B cell (primary cell): ENCODE measurements around the gene PRMT5. TPM values are rescaled to one million over a fixed set of nuclear protein-coding genes. Genes with fewer than 3 reads are reported as not detected.
"Not testable (repeated sequence)": the region's sequence is repeated elsewhere in the genome, so short reads cannot be mapped to it uniquely, and the experiment has no call there.

ENCODE experiments used
- ATAC-seq: fragments of 200-7000 bp; cut with Tn5 transposase; one replicate; pipeline ENCODE4 v1.10.0; 2021; ENCODE audit warnings: low read depth, mild to moderate bottlenecking, moderate number of reproducible peaks, moderate library complexity
- CTCF ChIA-PET: fragments of 350-600 bp; sonication (Branson Sonifier 250); formaldehyde crosslinking; loops from one replicate; lab custom pipeline; 2021; ENCODE audit warnings: antibody characterized with exemption, inconsistent platforms; lab: Charles Lee
- POLR2A ChIA-PET: fragments of 350-600 bp; sonication (Branson Sonifier 250); formaldehyde crosslinking; loops from one replicate; lab custom pipeline; 2021; ENCODE audit warnings: antibody characterized with exemption; lab: Charles Lee
- DNase-seq: peaks from one replicate; pipeline ENCODE4 v3.0.0; 2013
- H2AFZ ChIP-seq: 2 replicates; pipeline ENCODE4 v1.6.1; 2012; ENCODE audit warnings: mild to moderate bottlenecking, low read depth, low read length; ENCODE audit not compliant: insufficient read depth, poor library complexity, severe bottlenecking
- H3K27ac ChIP-seq, 2 donors: 1 replicate in 1 of 2; 2 replicates in 1 of 2; pipeline ENCODE4 v1.5.1; 2012 to 2013; ENCODE audit warnings: low read length in 2 of 2, mild to moderate bottlenecking in 2 of 2, moderate library complexity in 1 of 2
- H3K27me3 ChIP-seq, 4 experiments: fragments of 200-600 bp in 1 of 4; sonication (generic) in 1 of 4; replicated peaks in 1 of 4; 1 replicate in 2 of 4; 2 replicates in 2 of 4; pipeline versions ENCODE4 v1.6.1 to v1.7.0; 2013 to 2016; ENCODE audit warnings: low read length in 3 of 4, mild to moderate bottlenecking in 2 of 4, mixed read lengths in 1 of 4, moderate library complexity in 1 of 4; ENCODE audit not compliant: insufficient read depth in 4 of 4, control insufficient read depth in 3 of 4; ENCODE audit errors: control extremely low read depth in 1 of 4
- H3K36me3 ChIP-seq, 2 experiments: replicated peaks in 1 of 2; 1 replicate in 1 of 2; 2 replicates in 1 of 2; pipeline versions ENCODE4 v1.6.1 to v1.7.1; 2013; ENCODE audit warnings: low read length in 1 of 2; ENCODE audit not compliant: insufficient read depth in 2 of 2, control insufficient read depth in 1 of 2; ENCODE audit errors: control extremely low read depth in 1 of 2, extremely low read depth in 1 of 2
- H3K4me1 ChIP-seq, 2 donors: fragments of 200-600 bp in 1 of 2; sonication (generic) in 1 of 2; 1 replicate in 1 of 2; 2 replicates in 1 of 2; pipeline versions ENCODE4 v1.5.1 to v1.6.1; 2013 to 2017; ENCODE audit warnings: low read length in 2 of 2; ENCODE audit not compliant: control insufficient read depth in 2 of 2, insufficient read depth in 2 of 2
- H3K4me2 ChIP-seq: replicated peaks from 2 replicates; pipeline ENCODE3; 2012; ENCODE audit warnings: mild to moderate bottlenecking, low read depth, low read length; ENCODE audit not compliant: poor library complexity, severe bottlenecking
- H3K4me3 ChIP-seq, 5 experiments: fragments of 200-600 bp in 1 of 5; sonication (generic) in 1 of 5; 1 replicate in 3 of 5; 2 replicates in 2 of 5; pipeline versions ENCODE4 v1.5.1 to v1.7.0; 2011 to 2016; ENCODE audit warnings: low read length in 4 of 5, mild to moderate bottlenecking in 4 of 5, low read depth in 2 of 5, control low read depth in 1 of 5, moderate library complexity in 1 of 5; ENCODE audit not compliant: insufficient read depth in 1 of 5; ENCODE audit errors: control extremely low read depth in 1 of 5, extremely low read depth in 1 of 5
- H3K79me2 ChIP-seq: fragments of 200-600 bp; sonication (generic); one replicate; pipeline ENCODE4 v1.6.0; 2016; ENCODE audit warnings: low read length; ENCODE audit not compliant: control insufficient read depth, insufficient read depth
- H3K9ac ChIP-seq: fragments of 200-600 bp; sonication (generic); 2 replicates; pipeline ENCODE4 v1.6.1; 2017; ENCODE audit warnings: mild to moderate bottlenecking, low read length, moderate library complexity
- H3K9me3 ChIP-seq, 3 donors: one replicate each; pipeline versions ENCODE4 v1.6.1 to v1.7.1; 2013; ENCODE audit warnings: low read length in 2 of 3; ENCODE audit not compliant: control insufficient read depth in 2 of 3, insufficient read depth in 1 of 3; ENCODE audit errors: control extremely low read depth in 1 of 3
- H4K20me1 ChIP-seq: 2 replicates; pipeline ENCODE4 v1.6.0; 2012; ENCODE audit warnings: mild to moderate bottlenecking, low read length; ENCODE audit not compliant: insufficient read depth, control insufficient read depth, poor library complexity, severe bottlenecking
- H3K27ac Mint-ChIP-seq: one replicate; pipeline ENCODE4 v1.8.0; 2021; ENCODE audit warnings: mixed read lengths
- H3K27me3 Mint-ChIP-seq: one replicate; pipeline ENCODE4 v1.8.0; 2021; ENCODE audit warnings: mixed read lengths
- H3K4me1 Mint-ChIP-seq: one replicate; pipeline ENCODE4 v1.8.0; 2021; ENCODE audit warnings: mixed read lengths
- H3K4me3 Mint-ChIP-seq: one replicate; pipeline ENCODE4 v1.8.0; 2021; ENCODE audit warnings: mixed read lengths
- H3K9me3 Mint-ChIP-seq: one replicate; pipeline ENCODE4 v1.8.0; 2022; ENCODE audit warnings: mixed read lengths; ENCODE audit not compliant: insufficient read depth
- EZH2 ChIP-seq: IDR thresholded peaks from 2 replicates; pipeline ENCODE4 v1.6.1; 2012; ENCODE audit warnings: borderline replicate concordance, low read depth, mild to moderate bottlenecking, moderate library complexity, low read length; ENCODE audit not compliant: insufficient read depth, poor library complexity, severe bottlenecking
- WGBS: methylation state at CpG from one replicate; pipeline ENCODE4 v1.1.5; 2013; ENCODE audit warnings: missing lambda C conversion rate; ENCODE audit not compliant: insufficient coverage; 5-methylcytosine and 5-hydroxymethylcytosine counted together
- intact Hi-C: fragments of 100-400 bp; cut with micrococcal nuclease; formaldehyde crosslinking; loops from one replicate; pipeline ENCODE4 v1.10.0; 2022
- polyA plus RNA-seq: library from polyadenylated mRNA; depleted of rRNA; stranded (reverse); fragments of >200 nt; gene quantifications from 2 replicates; pipeline ENCODE4 v1.2.3, GENCODE V29; 2012
- total RNA-seq, 2 donors: library from RNA; stranded (reverse); fragments of 120-200 nt in 1 of 2; gene quantifications; 1 replicate in 1 of 2; 2 replicates in 1 of 2; pipeline versions ENCODE4 v1.2.3 to v1.2.4, GENCODE V29; 2013 to 2022
- TF ChIP-seq, protein P1 (sequence below): fragments of 200-600 bp; IDR thresholded peaks from one replicate; pipeline ENCODE4 v1.8.0; 2022; ENCODE audit warnings: antibody characterized with exemption, mild to moderate bottlenecking

The PRMT5 gene
- total and polyA plus RNA-seq, 2 donors (not counting 1 experiment from before 2014, with no cell fraction given) = 38.8 to 50.4 TPM

DNA sequence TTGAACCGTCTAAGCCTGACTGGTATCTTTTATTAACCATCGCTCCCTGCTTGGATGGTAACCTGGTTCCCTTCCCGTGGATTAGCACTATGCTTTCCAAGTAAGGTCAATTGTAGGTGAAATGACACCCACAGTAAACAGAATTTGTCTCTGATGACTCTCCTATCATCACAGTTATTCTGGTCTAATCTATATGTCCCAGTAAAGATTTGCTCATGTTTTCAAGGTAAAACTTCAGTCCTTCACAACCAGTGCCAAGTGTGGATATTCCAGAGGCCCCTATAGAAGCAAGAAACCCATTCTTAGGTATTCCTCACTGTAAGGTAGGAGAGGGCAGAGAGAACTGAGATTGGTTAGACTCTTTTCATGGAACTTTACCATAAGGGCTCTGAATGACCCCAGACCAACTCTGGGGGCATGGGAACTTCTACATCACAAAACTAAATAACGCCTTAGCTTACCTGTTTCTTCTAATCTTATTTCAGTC, 37.6 kb upstream of the PRMT5 start:
- no peaks in the 10 kb centered on the region for H3K4me1 ChIP-seq
- H3K9me3 ChIP-seq = no peaks in the 10 kb centered on the region
- TF ChIP-seq EZH2 = no peak
- TF ChIP-seq, protein P1, sequence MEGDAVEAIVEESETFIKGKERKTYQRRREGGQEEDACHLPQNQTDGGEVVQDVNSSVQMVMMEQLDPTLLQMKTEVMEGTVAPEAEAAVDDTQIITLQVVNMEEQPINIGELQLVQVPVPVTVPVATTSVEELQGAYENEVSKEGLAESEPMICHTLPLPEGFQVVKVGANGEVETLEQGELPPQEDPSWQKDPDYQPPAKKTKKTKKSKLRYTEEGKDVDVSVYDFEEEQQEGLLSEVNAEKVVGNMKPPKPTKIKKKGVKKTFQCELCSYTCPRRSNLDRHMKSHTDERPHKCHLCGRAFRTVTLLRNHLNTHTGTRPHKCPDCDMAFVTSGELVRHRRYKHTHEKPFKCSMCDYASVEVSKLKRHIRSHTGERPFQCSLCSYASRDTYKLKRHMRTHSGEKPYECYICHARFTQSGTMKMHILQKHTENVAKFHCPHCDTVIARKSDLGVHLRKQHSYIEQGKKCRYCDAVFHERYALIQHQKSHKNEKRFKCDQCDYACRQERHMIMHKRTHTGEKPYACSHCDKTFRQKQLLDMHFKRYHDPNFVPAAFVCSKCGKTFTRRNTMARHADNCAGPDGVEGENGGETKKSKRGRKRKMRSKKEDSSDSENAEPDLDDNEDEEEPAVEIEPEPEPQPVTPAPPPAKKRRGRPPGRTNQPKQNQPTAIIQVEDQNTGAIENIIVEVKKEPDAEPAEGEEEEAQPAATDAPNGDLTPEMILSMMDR = no peak
- Mint-ChIP-seq H3K27me3 (peaks cover 8% of the 10 kb centered on the region), H3K9me3 (no peaks in the 10 kb centered on the region), H3K4me1 (no peaks in the 10 kb centered on the region), H3K27ac (no peak overlapping the region), H3K4me3 (no peak overlapping the region)
- no peak overlapping the region for H2AFZ ChIP-seq
- no peak overlapping the region for H3K4me3 ChIP-seq
- H4K20me1 ChIP-seq = no peaks in the 10 kb centered on the region
- ChIA-PET POLR2A (no interaction called here), CTCF (interaction anchor here (0.5 to 12.0 kb wide), 2 partner anchors 9 to 18 kb away, joined by 3 to 264 read pairs; partner anchors contain the start of gene AJUBA)
- intact Hi-C loops = no loop called here
- H3K36me3 ChIP-seq = no peaks in the 10 kb centered on the region
- no peaks in the 10 kb centered on the region for H3K79me2 ChIP-seq
- no peak overlapping the region for H3K4me2 ChIP-seq
- DNase-seq = no peak
- H3K27me3 ChIP-seq = no peaks in the 10 kb centered on the region
- no CpG with 5 or more reads among the region's 4 CpGs for WGBS
- H3K9ac ChIP-seq = no peak overlapping the region
- ATAC-seq = no peak
- H3K27ac ChIP-seq = no peak overlapping the region

DNA sequence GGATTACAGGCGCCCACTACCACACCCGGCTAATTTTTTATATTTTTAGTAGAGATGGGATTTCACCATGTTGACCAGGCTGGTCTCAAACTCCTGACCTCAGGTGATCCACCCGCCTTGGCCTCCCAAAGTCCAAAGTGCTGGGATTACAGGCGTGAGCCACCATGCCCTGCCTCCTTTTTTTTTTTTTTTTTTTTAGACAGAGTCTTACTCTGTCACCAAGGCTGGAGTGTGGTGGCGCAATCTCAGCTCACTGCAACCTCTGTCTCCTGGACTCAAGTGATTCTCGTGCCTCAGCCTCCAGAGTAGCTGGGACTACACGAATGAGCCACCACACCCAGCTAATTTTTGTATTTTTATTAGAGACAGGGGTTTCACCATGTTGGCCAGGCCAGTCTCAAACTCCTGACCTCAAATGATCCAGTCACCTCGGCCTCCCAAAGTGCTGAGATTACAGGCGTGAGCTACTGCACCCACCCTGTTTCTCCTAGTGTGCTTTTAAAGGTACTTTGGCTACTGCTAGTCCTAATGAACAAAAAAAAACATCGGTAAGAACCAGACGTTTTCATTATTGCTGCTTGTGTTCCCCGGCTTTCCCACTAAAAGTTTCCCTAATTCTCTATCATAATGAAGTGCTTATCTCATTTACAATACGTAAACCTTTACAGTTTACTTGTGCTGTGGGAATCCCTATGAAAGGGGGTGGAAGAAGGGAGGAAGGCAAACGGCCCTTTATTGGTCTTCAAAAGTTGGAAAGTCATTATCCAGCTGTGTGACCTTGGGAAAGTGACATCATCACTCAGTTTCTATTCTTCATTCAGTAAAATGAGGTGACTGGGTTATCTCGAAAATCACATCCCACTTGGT, 37.0 kb upstream of the PRMT5 start:
- H3K9me3 Mint-ChIP-seq, H3K27ac ChIP-seq, DNase-seq, H3K27me3 Mint-ChIP-seq, intact Hi-C loops, H4K20me1 ChIP-seq, H3K4me2 ChIP-seq, H2AFZ ChIP-seq, H3K4me3 Mint-ChIP-seq, H3K4me3 ChIP-seq, H3K36me3 ChIP-seq, H3K27me3 ChIP-seq, H3K79me2 ChIP-seq, H3K9me3 ChIP-seq, POLR2A ChIA-PET, H3K27ac Mint-ChIP-seq, ATAC-seq, H3K4me1 ChIP-seq, H3K9ac ChIP-seq, H3K4me1 Mint-ChIP-seq: not testable (repeated sequence)
- CTCF ChIA-PET = interaction anchor here (0.5 to 12.0 kb wide), 2 partner anchors 10 to 18 kb away, joined by 3 to 264 read pairs; partner anchors contain the start of gene AJUBA
- 91% methylated on average over 6 of the region's 15 CpGs for WGBS
